Suprapubic skin (tissue), 4 donors: ENCODE results near the gene ZBTB8B. TPM values are rescaled to one million over a fixed set of nuclear protein-coding genes. Genes with fewer than 3 reads are reported as not detected.

ENCODE experiments used
- DNase-seq, 2 donors: peaks; one replicate each; pipeline ENCODE4 v3.0.0-alpha.2; 2019; ENCODE audit warnings: low spot score in 2 of 2
- H3K27ac ChIP-seq: fragments of 200-600 bp; sonication (generic); one replicate; pipeline ENCODE4 v1.5.1; 2019
- H3K27me3 ChIP-seq: fragments of 200-600 bp; sonication (generic); one replicate; pipeline ENCODE4 v1.5.1; 2019
- H3K36me3 ChIP-seq: fragments of 200-600 bp; sonication (generic); one replicate; pipeline ENCODE4 v1.5.1; 2019
- H3K4me1 ChIP-seq: fragments of 200-600 bp; sonication (generic); one replicate; pipeline ENCODE4 v1.5.1; 2019
- H3K4me3 ChIP-seq: fragments of 200-600 bp; sonication (generic); one replicate; pipeline ENCODE4 v1.5.1; 2019; ENCODE audit warnings: mild to moderate bottlenecking
- H3K9me3 ChIP-seq: fragments of 200-600 bp; sonication (generic); one replicate; pipeline ENCODE4 v1.5.1; 2019
- EP300 ChIP-seq: sonication (generic); formaldehyde crosslinking; IDR thresholded peaks from one replicate; pipeline ENCODE4 v1.6.1; 2017; ENCODE audit warnings: antibody characterized with exemption
- POLR2A ChIP-seq, 2 donors: fragments of 450-650 bp; IDR thresholded peaks; one replicate each; pipeline ENCODE4 v1.6.1; 2017; ENCODE audit warnings: antibody characterized with exemption in 2 of 2, mild to moderate bottlenecking in 2 of 2, moderate library complexity in 2 of 2
- POLR2AphosphoS5 ChIP-seq, 3 donors: sonication (generic); formaldehyde crosslinking; IDR thresholded peaks; one replicate each; pipeline ENCODE4 v1.6.1; 2017; ENCODE audit warnings: antibody characterized with exemption in 3 of 3
- WGBS: methylation state at CpG from one replicate; pipeline ENCODE4 v1.1.5; 2018; 5-methylcytosine and 5-hydroxymethylcytosine counted together
- total RNA-seq, 4 donors: library from RNA; depleted of rRNA; stranded (reverse); fragments of >200 nt; gene quantifications; one replicate each; pipeline ENCODE4 v1.1.0, GENCODE V29; 2016
- TF ChIP-seq, protein P1 (sequence below), 2 donors: fragments of 200-600 bp in 1 of 2; fragments of 450-650 bp in 1 of 2; sonication (generic) in 1 of 2; IDR thresholded peaks; one replicate each; pipeline ENCODE4 v1.5.1; 2016 to 2019; ENCODE audit warnings: antibody characterized with exemption in 2 of 2, mild to moderate bottlenecking in 1 of 2, moderate library complexity in 1 of 2

The ZBTB8B gene
- total RNA-seq, 4 donors from 2014 or later, result 0.08 TPM; not detected in 3

DNA sequence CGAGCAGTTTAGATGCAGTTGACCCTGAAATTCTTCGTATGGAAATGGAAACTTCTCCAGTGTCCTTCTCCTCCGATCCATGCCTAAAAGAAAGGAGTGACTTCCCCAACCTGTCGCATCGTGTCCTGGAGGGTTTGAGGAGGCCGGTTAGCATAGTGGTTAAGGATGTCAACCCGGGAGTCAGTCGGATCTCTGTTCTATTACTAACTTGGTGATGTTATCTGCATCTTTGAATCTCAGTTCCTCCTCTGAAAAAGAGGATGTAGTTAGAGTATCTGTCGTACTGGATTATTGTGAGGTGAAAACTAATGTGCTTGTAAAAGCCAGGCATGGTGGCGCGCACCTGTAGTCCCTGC lies 684 bp downstream of the ZBTB8B start:
- H3K36me3 ChIP-seq, result no peaks in the 10 kb centered on the region
- H3K27ac ChIP-seq, result no peak overlapping the region
- H3K4me1 ChIP-seq, result peaks cover 16% of the 10 kb centered on the region
- no peak for DNase-seq
- peak overlapping the region; percentile 49 for H3K4me3 ChIP-seq
- peaks cover 43% of the 10 kb centered on the region for H3K27me3 ChIP-seq
- no peaks in the 10 kb centered on the region for H3K9me3 ChIP-seq
- no peak for TF ChIP-seq EP300
- no peak for TF ChIP-seq POLR2A (IDR thresholded peaks at IDR 0.05)
- TF ChIP-seq, protein P1, sequence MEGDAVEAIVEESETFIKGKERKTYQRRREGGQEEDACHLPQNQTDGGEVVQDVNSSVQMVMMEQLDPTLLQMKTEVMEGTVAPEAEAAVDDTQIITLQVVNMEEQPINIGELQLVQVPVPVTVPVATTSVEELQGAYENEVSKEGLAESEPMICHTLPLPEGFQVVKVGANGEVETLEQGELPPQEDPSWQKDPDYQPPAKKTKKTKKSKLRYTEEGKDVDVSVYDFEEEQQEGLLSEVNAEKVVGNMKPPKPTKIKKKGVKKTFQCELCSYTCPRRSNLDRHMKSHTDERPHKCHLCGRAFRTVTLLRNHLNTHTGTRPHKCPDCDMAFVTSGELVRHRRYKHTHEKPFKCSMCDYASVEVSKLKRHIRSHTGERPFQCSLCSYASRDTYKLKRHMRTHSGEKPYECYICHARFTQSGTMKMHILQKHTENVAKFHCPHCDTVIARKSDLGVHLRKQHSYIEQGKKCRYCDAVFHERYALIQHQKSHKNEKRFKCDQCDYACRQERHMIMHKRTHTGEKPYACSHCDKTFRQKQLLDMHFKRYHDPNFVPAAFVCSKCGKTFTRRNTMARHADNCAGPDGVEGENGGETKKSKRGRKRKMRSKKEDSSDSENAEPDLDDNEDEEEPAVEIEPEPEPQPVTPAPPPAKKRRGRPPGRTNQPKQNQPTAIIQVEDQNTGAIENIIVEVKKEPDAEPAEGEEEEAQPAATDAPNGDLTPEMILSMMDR (IDR thresholded peaks at IDR 0.05), result no peak
- no peak for TF ChIP-seq POLR2AphosphoS5 (IDR thresholded peaks at IDR 0.05)
- 40% methylated on average over 11 of the region's 11 CpGs for whole genome bisulfite sequencing

DNA sequence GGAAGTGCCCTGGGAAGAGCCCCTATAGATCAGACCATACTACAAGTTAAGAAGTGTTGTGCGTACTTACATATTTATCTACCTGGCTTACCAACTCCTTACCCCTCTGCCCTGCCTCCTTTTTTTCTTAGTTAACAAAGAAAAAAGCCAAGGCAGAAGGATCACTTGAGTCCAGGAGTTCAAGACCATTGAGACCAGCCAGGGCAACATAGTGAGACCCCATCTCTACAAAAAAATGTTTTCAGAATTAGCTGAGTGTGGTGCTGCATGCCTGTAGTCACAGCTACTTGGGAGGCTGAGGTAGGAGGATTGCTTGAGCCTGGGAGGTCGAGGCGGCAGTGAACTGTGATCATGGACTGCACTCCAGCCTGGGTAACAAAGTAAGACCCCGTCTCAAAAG lies 1.9 kb downstream of the ZBTB8B start:
- no peak for DNase-seq
- Histone ChIP-seq H3K4me3 (no peak overlapping the region), H3K9me3 (no peaks in the 10 kb centered on the region), H3K27me3 (peaks cover 46% of the 10 kb centered on the region), H3K36me3 (no peaks in the 10 kb centered on the region), H3K27ac (no peak overlapping the region), H3K4me1 (peaks cover 16% of the 10 kb centered on the region)
- TF ChIP-seq EP300, result no peak
- no peak for TF ChIP-seq POLR2AphosphoS5 (IDR thresholded peaks at IDR 0.05)
- no peak for TF ChIP-seq POLR2A (IDR thresholded peaks at IDR 0.05)
- TF ChIP-seq, protein P1 (IDR thresholded peaks at IDR 0.05), result no peak
- WGBS, result 93% methylated on average over 4 of the region's 4 CpGs

DNA sequence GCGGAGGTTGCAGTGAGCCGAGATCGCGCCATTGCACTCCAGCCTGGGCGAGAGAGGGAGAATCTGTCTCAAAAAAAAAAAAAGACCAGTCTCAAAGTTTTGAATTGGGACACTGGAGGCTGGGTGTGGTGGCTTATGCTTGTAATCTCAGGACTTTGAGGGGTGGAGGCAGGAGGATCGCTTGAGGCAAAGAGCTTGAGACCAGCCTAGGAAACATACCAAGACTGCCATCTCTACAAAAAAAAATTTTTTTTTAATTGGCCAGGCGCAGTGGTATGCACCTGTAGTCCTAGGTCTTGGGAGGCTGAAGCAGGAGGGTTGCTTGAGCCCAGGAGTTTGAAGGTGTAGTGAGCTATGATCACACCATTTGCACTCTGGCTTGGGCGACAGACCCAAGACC lies 3.9 kb downstream of the ZBTB8B start:
- WGBS, result 87% methylated on average over 8 of the region's 8 CpGs
- H3K4me1 ChIP-seq, result peaks cover 16% of the 10 kb centered on the region
- H3K9me3 ChIP-seq, result no peaks in the 10 kb centered on the region
- no peak overlapping the region for H3K4me3 ChIP-seq
- DNase-seq, result no peak
- no peak for TF ChIP-seq POLR2AphosphoS5 (IDR thresholded peaks at IDR 0.05)
- TF ChIP-seq, protein P1 (IDR thresholded peaks at IDR 0.05), result no peak
- H3K36me3 ChIP-seq, result no peaks in the 10 kb centered on the region
- H3K27me3 ChIP-seq, result peaks cover 46% of the 10 kb centered on the region
- no peak overlapping the region for H3K27ac ChIP-seq

DNA sequence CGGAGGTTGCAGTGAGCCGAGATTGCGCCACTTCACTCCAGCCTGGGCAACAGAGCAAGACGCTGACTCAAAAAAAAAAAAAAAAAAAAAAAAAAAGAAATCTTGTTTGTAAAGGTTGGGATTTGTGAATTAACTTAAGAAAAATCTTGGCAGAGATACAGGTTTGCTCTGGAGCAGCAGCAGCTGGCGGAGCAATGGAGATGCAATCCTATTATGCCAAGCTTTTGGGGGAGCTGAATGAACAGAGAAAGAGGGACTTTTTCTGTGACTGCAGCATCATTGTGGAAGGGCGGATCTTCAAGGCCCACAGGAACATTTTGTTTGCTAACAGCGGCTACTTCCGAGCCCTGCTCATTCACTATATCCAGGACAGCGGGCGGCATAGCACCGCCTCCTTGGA lies 5.6 kb downstream of the ZBTB8B start:
- Histone ChIP-seq H3K36me3 (no peaks in the 10 kb centered on the region), H3K27me3 (peaks cover 34% of the 10 kb centered on the region), H3K4me1 (peaks cover under 1% of the 10 kb centered on the region), H3K4me3 (no peak overlapping the region), H3K27ac (no peak overlapping the region), H3K9me3 (no peaks in the 10 kb centered on the region)
- TF ChIP-seq EP300 (no peak), POLR2AphosphoS5 (IDR thresholded peaks at IDR 0.05) (no peak), POLR2A (IDR thresholded peaks at IDR 0.05) (no peak)
- TF ChIP-seq, protein P1 (IDR thresholded peaks at IDR 0.05), result no peak
- no peak for DNase-seq
- 74% methylated on average over 11 of the region's 11 CpGs for WGBS

DNA sequence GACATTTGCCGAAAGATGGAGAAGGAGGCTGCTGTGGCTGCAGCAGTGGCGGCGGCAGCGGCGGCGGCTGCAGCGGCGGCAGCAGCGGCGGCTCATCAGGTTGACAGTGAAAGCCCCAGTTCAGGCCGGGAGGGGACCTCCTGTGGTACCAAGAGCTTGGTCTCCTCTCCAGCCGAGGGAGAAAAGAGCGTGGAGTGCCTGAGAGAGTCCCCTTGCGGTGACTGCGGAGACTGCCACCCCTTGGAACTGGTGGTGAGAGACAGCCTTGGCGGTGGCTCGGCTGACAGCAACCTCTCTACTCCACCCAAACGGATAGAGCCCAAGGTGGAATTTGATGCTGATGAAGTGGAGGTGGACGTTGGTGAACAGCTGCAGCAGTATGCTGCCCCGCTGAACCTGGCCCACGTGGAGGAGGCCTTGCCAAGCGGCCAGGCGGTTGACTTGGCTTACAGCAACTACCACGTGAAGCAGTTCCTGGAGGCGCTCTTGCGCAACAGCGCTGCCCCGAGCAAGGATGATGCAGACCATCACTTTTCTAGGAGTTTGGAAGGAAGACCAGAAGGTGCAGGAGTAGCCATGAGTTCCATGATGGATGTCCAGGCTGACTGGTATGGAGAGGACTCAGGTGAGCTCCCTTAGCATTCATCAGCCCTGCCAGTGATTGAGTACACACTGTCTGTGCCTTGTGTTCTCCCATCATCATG lies 6.3 kb downstream of the ZBTB8B start:
- no peak for DNase-seq
- no peaks in the 10 kb centered on the region for H3K4me1 ChIP-seq
- TF ChIP-seq EP300, result no peak
- no peak for TF ChIP-seq POLR2A (IDR thresholded peaks at IDR 0.05)
- TF ChIP-seq POLR2AphosphoS5 (IDR thresholded peaks at IDR 0.05), result no peak
- TF ChIP-seq, protein P1 (IDR thresholded peaks at IDR 0.05), result no peak
- 76% methylated on average over 11 of the region's 28 CpGs for WGBS
- H3K27ac ChIP-seq, result no peak overlapping the region
- no peaks in the 10 kb centered on the region for H3K36me3 ChIP-seq
- H3K4me3 ChIP-seq, result no peak overlapping the region
- H3K27me3 ChIP-seq, result peaks cover 32% of the 10 kb centered on the region
- no peaks in the 10 kb centered on the region for H3K9me3 ChIP-seq
